SK-N-SH (cell line): Measurements from ENCODE around the gene HOXB9. TPM values are rescaled to one million over a fixed set of nuclear protein-coding genes. Genes with fewer than 3 reads are reported as not detected.

Experiments used
- CTCF ChIA-PET: fragments of 300-600, 350-600 bp; formaldehyde crosslinking; extraction: SDS; loops from one replicate; lab custom pipeline; 2021; lab: Yijun Ruan, JAX
- POLR2A ChIA-PET: fragments of 350-600 bp; sonication (Branson Sonifier 250); formaldehyde crosslinking; extraction: SDS; loops from one replicate; lab custom pipeline; 2020; ENCODE audit warnings: antibody characterized with exemption, inconsistent platforms; lab: Yijun Ruan, JAX
- DNase-seq: peaks from one replicate; pipeline ENCODE4 v3.0.0; 2012
- H2AFZ ChIP-seq: fragments of 200-600 bp; sonication (generic); 2 replicates; pipeline ENCODE4 v1.8.1; 2016; ENCODE audit warnings: antibody characterized with exemption, mild to moderate bottlenecking, low read depth
- H3F3A ChIP-seq: fragments of 200-600 bp; sonication (generic); replicated peaks from 2 replicates; pipeline ENCODE3; 2016; ENCODE audit warnings: antibody characterized with exemption, mild to moderate bottlenecking; ENCODE audit not compliant: insufficient read depth
- H3K27ac ChIP-seq, 2 experiments: fragments of 200-500 bp in 1 of 2; fragments of 200-600 bp in 1 of 2; sonication (Bioruptor generic) in 1 of 2; sonication (generic), shearing (Covaris generic) in 1 of 2; 2 replicates each; pipeline versions ENCODE4 v1.5.1 to v1.6.1; 2014 to 2016; ENCODE audit warnings: low read depth in 2 of 2, inconsistent platforms in 1 of 2, low read length in 1 of 2, mild to moderate bottlenecking in 1 of 2, mixed read lengths in 1 of 2
- H3K27me3 ChIP-seq: fragments of 200-600 bp; sonication (generic), shearing (Covaris generic); 2 replicates; pipeline ENCODE4 v1.6.1; 2016; ENCODE audit warnings: mixed run types; ENCODE audit not compliant: insufficient read depth
- H3K36me3 ChIP-seq, 2 experiments: fragments of 200-500 bp in 1 of 2; fragments of 200-600 bp in 1 of 2; sonication (Bioruptor generic) in 1 of 2; sonication (generic) in 1 of 2; replicated peaks in 1 of 2; 2 replicates each; pipeline versions ENCODE3 to v1.5.1; 2014 to 2016; ENCODE audit warnings: low read length in 1 of 2, mild to moderate bottlenecking in 1 of 2; ENCODE audit not compliant: insufficient read depth in 2 of 2, control insufficient read depth in 1 of 2
- H3K4me1 ChIP-seq, 2 experiments: fragments of 200-500 bp in 1 of 2; fragments of 200-600 bp in 1 of 2; sonication (Bioruptor generic) in 1 of 2; sonication (generic), shearing (Covaris generic) in 1 of 2; 2 replicates each; pipeline versions ENCODE4 v1.5.1 to v1.6.1; 2014 to 2016; ENCODE audit warnings: low read depth in 1 of 2, low read length in 1 of 2, mixed run types in 1 of 2; ENCODE audit not compliant: insufficient read depth in 2 of 2, control insufficient read depth in 1 of 2
- H3K4me2 ChIP-seq: fragments of 200-600 bp; sonication (generic), shearing (Covaris generic); 2 replicates; pipeline ENCODE4 v1.6.1; 2017; ENCODE audit warnings: mixed run types
- H3K4me3 ChIP-seq, 2 experiments: fragments of 200-500 bp in 1 of 2; fragments of 200-600 bp in 1 of 2; sonication (Bioruptor generic) in 1 of 2; sonication (generic), shearing (Covaris generic) in 1 of 2; 2 replicates each; pipeline versions ENCODE4 v1.5.1 to v1.8.1; 2014 to 2016; ENCODE audit warnings: low read depth in 2 of 2, inconsistent platforms in 1 of 2, low read length in 1 of 2, mild to moderate bottlenecking in 1 of 2, mixed read lengths in 1 of 2, moderate library complexity in 1 of 2
- H3K79me2 ChIP-seq: fragments of 200-600 bp; sonication (generic); 2 replicates; pipeline ENCODE4 v1.8.1; 2017; ENCODE audit warnings: mild to moderate bottlenecking; ENCODE audit not compliant: insufficient read depth
- H3K9ac ChIP-seq: fragments of 200-600 bp; sonication (generic); 2 replicates; pipeline ENCODE4 v1.6.1; 2017; ENCODE audit warnings: mixed run types
- H3K9me2 ChIP-seq: fragments of 200-600 bp; sonication (generic); 2 replicates; pipeline ENCODE4 v1.6.1; 2017; ENCODE audit warnings: mixed run types
- H3K9me3 ChIP-seq: fragments of 200-600 bp; sonication (generic); 2 replicates; pipeline ENCODE4 v1.6.1; 2017; ENCODE audit warnings: mixed run types, mild to moderate bottlenecking, moderate library complexity
- H4K20me1 ChIP-seq: fragments of 200-600 bp; sonication (generic); 2 replicates; pipeline ENCODE4 v1.6.1; 2017; ENCODE audit warnings: mild to moderate bottlenecking, mixed run types; ENCODE audit not compliant: insufficient read depth
- CHD2 ChIP-seq: fragments of 150-350 bp; IDR thresholded peaks from 2 replicates; pipeline ENCODE4 v1.6.1; 2018; ENCODE audit warnings: low read length; ENCODE audit not compliant: partially characterized antibody
- EP300 ChIP-seq, 2 experiments: IDR thresholded peaks; 2 replicates each; pipeline versions ENCODE4 v1.4.0 to v1.6.1; 2012; ENCODE audit warnings: borderline replicate concordance in 1 of 2, low read depth in 1 of 2, low read length in 1 of 2
- FOSL2 ChIP-seq: IDR thresholded peaks from 2 replicates; pipeline ENCODE4 v1.4.0; 2012; ENCODE audit warnings: low read depth, mild to moderate bottlenecking, moderate library complexity, borderline replicate concordance
- FOXJ3 ChIP-seq: sonication (generic); formaldehyde crosslinking; IDR thresholded peaks from 2 replicates; pipeline ENCODE4 v1.5.1; 2020; ENCODE audit warnings: mild to moderate bottlenecking, missing genetic modification reagents
- FOXM1 ChIP-seq: IDR thresholded peaks from 2 replicates; pipeline ENCODE4 v1.4.0; 2012; ENCODE audit warnings: low read depth, mild to moderate bottlenecking
- GABPA ChIP-seq: IDR thresholded peaks from 2 replicates; pipeline ENCODE4 v1.4.0; 2012; ENCODE audit warnings: low read depth, mild to moderate bottlenecking
- GATA2 ChIP-seq: sonication (generic); formaldehyde crosslinking; IDR thresholded peaks from 2 replicates; pipeline ENCODE4 v1.5.0; 2020; ENCODE audit warnings: mild to moderate bottlenecking, missing genetic modification reagents
- JUND ChIP-seq: IDR thresholded peaks from 2 replicates; pipeline ENCODE4 v1.4.0; 2012
- MEF2A ChIP-seq: IDR thresholded peaks from 2 replicates; pipeline ENCODE4 v1.4.0; 2012; ENCODE audit warnings: low read depth, borderline replicate concordance
- MXI1 ChIP-seq: IDR thresholded peaks from 2 replicates; pipeline ENCODE4 v1.6.1; 2012; ENCODE audit warnings: mild to moderate bottlenecking, low read depth, low read length, improper control_type of control experiment
- NFIC ChIP-seq: IDR thresholded peaks from 2 replicates; pipeline ENCODE4 v1.4.0; 2012; ENCODE audit warnings: borderline replicate concordance
- NRF1 ChIP-seq: IDR thresholded peaks from 2 replicates; pipeline ENCODE4 v1.6.1; 2012; ENCODE audit warnings: low read depth, mild to moderate bottlenecking, low read length
- POLR2AphosphoS5 ChIP-seq: IDR thresholded peaks from 2 replicates; pipeline ENCODE4 v1.6.1; 2012; ENCODE audit warnings: low read depth, low read length
- RCOR1 ChIP-seq: fragments of 150-350 bp; IDR thresholded peaks from 2 replicates; pipeline ENCODE4 v1.6.1; 2017; ENCODE audit warnings: antibody characterized with exemption, low read length
- SIN3A ChIP-seq: IDR thresholded peaks from 2 replicates; pipeline ENCODE4 v1.6.1; 2012; ENCODE audit warnings: low read depth, mild to moderate bottlenecking, low read length, moderate library complexity, borderline replicate concordance
- TAF1 ChIP-seq: IDR thresholded peaks from 2 replicates; pipeline ENCODE4 v1.6.1; 2012; ENCODE audit warnings: low read depth, mild to moderate bottlenecking, low read length, moderate library complexity, borderline replicate concordance
- TEAD4 ChIP-seq: IDR thresholded peaks from 2 replicates; pipeline ENCODE4 v1.4.0; 2012; ENCODE audit warnings: mild to moderate bottlenecking, borderline replicate concordance; ENCODE audit not compliant: insufficient read depth
- YY1 ChIP-seq: IDR thresholded peaks from 2 replicates; pipeline ENCODE4 v1.4.0; 2012; ENCODE audit warnings: low read depth, mild to moderate bottlenecking
- WGBS: methylation state at CpG from one replicate; pipeline ENCODE4 v1.1.6; 2017; ENCODE audit warnings: low lambda C conversion rate; 5-methylcytosine and 5-hydroxymethylcytosine counted together
- polyA plus RNA-seq, 3 experiments: library from polyadenylated mRNA; depleted of rRNA; stranded (reverse); fragments of >200 nt; gene quantifications; 2 replicates each; pipeline ENCODE4 v1.2.3, GENCODE V29; 2012
- TF ChIP-seq, protein P1 (sequence below): fragments of 150-350 bp; IDR thresholded peaks from 2 replicates; pipeline ENCODE4 v1.6.1; 2016; ENCODE audit warnings: mild to moderate bottlenecking, low read depth, low read length
- TF ChIP-seq, protein P2 (sequence below): IDR thresholded peaks from 2 replicates; pipeline ENCODE4 v1.6.1; 2012; ENCODE audit warnings: mild to moderate bottlenecking, low read depth, low read length, moderate library complexity
- TF ChIP-seq, protein P3 (sequence below): fragments of 200-600 bp; sonication (generic); IDR thresholded peaks from 2 replicates; pipeline ENCODE4 v1.6.1; 2017; ENCODE audit warnings: antibody characterized with exemption, mild to moderate bottlenecking, moderate library complexity

The HOXB9 gene
- polyA plus RNA-seq, 1 of the 3 experiments (the other 2 are of a cell fraction): not detected

DNA sequence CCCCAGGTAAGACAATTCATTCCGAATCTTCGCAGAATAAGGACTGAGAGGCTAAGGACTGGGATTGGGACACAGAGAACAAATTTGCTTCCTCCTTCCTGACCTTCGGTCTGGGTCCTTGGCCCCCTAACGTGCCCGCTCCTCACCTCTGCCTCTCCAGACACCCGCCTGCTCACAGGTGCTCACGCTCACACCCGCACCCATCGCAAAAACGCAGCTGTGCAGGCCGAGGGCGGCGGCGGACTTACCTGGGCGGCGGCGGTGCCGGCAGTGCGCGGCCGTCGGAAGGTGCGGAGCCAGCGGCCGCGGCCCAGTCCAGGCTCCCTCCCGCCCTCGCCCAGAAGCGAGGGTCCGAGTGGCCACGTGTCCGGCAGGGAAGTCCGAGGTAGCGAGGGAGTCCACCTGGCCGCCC lies 7.1 kb upstream of the HOXB9 start:
- no peak overlapping the region for H2AFZ ChIP-seq
- WGBS: 37% methylated on average over 34 of the region's 35 CpGs
- H3K4me1 ChIP-seq: no peaks in the 10 kb centered on the region
- ChIA-PET CTCF (interaction anchor here (2.0 kb wide), 1 partner anchor 15 kb away, joined by 16 read pairs; no protein-coding TSS in a partner anchor), POLR2A (no interaction called here)
- TF ChIP-seq TEAD4 (no peak), RCOR1 (no peak), POLR2AphosphoS5 (no peak), JUND (no peak), FOXM1 (no peak)
- TF ChIP-seq, protein P1, sequence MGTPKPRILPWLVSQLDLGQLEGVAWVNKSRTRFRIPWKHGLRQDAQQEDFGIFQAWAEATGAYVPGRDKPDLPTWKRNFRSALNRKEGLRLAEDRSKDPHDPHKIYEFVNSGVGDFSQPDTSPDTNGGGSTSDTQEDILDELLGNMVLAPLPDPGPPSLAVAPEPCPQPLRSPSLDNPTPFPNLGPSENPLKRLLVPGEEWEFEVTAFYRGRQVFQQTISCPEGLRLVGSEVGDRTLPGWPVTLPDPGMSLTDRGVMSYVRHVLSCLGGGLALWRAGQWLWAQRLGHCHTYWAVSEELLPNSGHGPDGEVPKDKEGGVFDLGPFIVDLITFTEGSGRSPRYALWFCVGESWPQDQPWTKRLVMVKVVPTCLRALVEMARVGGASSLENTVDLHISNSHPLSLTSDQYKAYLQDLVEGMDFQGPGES: no peak
- no peaks in the 10 kb centered on the region for H4K20me1 ChIP-seq
- no peaks in the 10 kb centered on the region for H3F3A ChIP-seq
- no peak overlapping the region for H3K9ac ChIP-seq
- no peaks in the 10 kb centered on the region for H3K36me3 ChIP-seq
- no peak overlapping the region for H3K4me3 ChIP-seq
- DNase-seq: no peak
- H3K27me3 ChIP-seq: peaks cover 100% of the 10 kb centered on the region
- H3K4me2 ChIP-seq: no peak overlapping the region
- no peak overlapping the region for H3K27ac ChIP-seq
- H3K79me2 ChIP-seq: no peaks in the 10 kb centered on the region
- H3K9me2 ChIP-seq: no peaks in the 10 kb centered on the region
- H3K9me3 ChIP-seq: no peaks in the 10 kb centered on the region

DNA sequence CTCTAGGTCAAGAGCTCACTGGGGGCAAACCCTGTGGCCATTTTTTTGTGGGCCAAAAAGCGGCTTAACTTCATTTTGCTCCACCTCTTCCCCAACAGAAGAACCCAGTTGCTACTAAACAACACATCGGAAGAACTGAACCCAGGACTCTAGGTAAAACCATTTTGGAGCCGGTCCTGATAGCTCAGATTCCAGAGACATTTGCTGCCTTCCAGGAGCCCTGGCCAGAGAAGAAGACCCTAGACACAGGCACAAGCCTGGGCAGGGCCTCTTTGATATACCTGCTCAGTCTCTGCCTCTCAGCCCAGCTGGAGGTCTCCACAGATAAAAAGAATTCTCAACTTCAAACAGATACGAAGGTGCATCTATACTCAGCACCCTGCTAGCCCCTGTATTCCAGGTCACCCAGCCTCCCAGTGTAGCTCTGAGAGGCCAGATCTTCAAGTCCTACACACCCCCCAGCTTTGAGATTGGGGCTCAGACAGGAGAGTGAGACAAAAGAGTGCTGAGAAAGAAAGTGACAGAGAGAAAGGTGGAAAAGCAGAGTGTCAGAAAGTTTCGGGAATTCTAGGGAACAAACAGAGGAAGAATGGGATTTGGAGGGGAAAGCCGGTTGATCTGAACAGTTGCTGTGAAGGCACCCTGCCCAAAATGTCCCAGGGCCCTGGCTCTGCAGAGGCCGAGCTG lies 6.6 kb upstream of the HOXB9 start:
- ChIA-PET POLR2A (no interaction called here), CTCF (interaction anchor here (0.6 to 2.0 kb wide), 9 partner anchors 9 to 325 kb away, joined by 3 to 16 read pairs (median 5); no protein-coding TSS in a partner anchor)
- Histone ChIP-seq H2AFZ (no peak overlapping the region), H3K9ac (no peak overlapping the region), H3K9me3 (no peaks in the 10 kb centered on the region), H3K4me1 (no peaks in the 10 kb centered on the region), H4K20me1 (no peaks in the 10 kb centered on the region), H3K9me2 (no peaks in the 10 kb centered on the region), H3K4me3 (no peak overlapping the region), H3K27me3 (peaks cover 100% of the 10 kb centered on the region), H3K4me2 (no peak overlapping the region), H3K27ac (no peak overlapping the region), H3K36me3 (no peaks in the 10 kb centered on the region), H3F3A (no peaks in the 10 kb centered on the region), H3K79me2 (no peaks in the 10 kb centered on the region)
- WGBS: 22% methylated on average over 7 of the region's 7 CpGs
- no peak for DNase-seq
- no peak for TF ChIP-seq MXI1
- TF ChIP-seq GATA2 (CRISPR knock-in tag): no peak
- no peak for TF ChIP-seq NRF1
- TF ChIP-seq FOXJ3 (CRISPR knock-in tag): no peak
- TF ChIP-seq, protein P2, sequence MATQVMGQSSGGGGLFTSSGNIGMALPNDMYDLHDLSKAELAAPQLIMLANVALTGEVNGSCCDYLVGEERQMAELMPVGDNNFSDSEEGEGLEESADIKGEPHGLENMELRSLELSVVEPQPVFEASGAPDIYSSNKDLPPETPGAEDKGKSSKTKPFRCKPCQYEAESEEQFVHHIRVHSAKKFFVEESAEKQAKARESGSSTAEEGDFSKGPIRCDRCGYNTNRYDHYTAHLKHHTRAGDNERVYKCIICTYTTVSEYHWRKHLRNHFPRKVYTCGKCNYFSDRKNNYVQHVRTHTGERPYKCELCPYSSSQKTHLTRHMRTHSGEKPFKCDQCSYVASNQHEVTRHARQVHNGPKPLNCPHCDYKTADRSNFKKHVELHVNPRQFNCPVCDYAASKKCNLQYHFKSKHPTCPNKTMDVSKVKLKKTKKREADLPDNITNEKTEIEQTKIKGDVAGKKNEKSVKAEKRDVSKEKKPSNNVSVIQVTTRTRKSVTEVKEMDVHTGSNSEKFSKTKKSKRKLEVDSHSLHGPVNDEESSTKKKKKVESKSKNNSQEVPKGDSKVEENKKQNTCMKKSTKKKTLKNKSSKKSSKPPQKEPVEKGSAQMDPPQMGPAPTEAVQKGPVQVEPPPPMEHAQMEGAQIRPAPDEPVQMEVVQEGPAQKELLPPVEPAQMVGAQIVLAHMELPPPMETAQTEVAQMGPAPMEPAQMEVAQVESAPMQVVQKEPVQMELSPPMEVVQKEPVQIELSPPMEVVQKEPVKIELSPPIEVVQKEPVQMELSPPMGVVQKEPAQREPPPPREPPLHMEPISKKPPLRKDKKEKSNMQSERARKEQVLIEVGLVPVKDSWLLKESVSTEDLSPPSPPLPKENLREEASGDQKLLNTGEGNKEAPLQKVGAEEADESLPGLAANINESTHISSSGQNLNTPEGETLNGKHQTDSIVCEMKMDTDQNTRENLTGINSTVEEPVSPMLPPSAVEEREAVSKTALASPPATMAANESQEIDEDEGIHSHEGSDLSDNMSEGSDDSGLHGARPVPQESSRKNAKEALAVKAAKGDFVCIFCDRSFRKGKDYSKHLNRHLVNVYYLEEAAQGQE: no peak
- TF ChIP-seq EP300 (IDR thresholded peaks at IDR 0.05; ENCODE audit: borderline replicate concordance in 1 of 2, low read depth in 1 of 2, low read length in 1 of 2): no peak
- no peak for TF ChIP-seq FOSL2
- TF ChIP-seq YY1: no peak
- no peak for TF ChIP-seq GABPA
- TF ChIP-seq MEF2A: no peak
- TF ChIP-seq CHD2: no peak
- no peak for TF ChIP-seq SIN3A
- TF ChIP-seq, protein P3, sequence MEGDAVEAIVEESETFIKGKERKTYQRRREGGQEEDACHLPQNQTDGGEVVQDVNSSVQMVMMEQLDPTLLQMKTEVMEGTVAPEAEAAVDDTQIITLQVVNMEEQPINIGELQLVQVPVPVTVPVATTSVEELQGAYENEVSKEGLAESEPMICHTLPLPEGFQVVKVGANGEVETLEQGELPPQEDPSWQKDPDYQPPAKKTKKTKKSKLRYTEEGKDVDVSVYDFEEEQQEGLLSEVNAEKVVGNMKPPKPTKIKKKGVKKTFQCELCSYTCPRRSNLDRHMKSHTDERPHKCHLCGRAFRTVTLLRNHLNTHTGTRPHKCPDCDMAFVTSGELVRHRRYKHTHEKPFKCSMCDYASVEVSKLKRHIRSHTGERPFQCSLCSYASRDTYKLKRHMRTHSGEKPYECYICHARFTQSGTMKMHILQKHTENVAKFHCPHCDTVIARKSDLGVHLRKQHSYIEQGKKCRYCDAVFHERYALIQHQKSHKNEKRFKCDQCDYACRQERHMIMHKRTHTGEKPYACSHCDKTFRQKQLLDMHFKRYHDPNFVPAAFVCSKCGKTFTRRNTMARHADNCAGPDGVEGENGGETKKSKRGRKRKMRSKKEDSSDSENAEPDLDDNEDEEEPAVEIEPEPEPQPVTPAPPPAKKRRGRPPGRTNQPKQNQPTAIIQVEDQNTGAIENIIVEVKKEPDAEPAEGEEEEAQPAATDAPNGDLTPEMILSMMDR: no peak
- no peak for TF ChIP-seq JUND
- TF ChIP-seq TAF1: no peak
- no peak for TF ChIP-seq NFIC
- TF ChIP-seq, protein P1: no peak
